Mesendoderm (in vitro differentiated cells): Measurements from ENCODE around the gene KMT2C.
"Not testable (repeated sequence)": the region's sequence is repeated elsewhere in the genome, so short reads cannot be mapped to it uniquely, and the experiment has no call there.

Experiments
- DNase-seq: peaks from one replicate; pipeline ENCODE4 v3.0.0; 2013
- H2AK5ac ChIP-seq: 2 replicates; pipeline ENCODE4 v1.6.1; 2013; ENCODE audit warnings: low read length, inconsistent platforms
- H2BK120ac ChIP-seq: 2 replicates; pipeline ENCODE4 v1.6.1; 2013; ENCODE audit warnings: low read depth, mild to moderate bottlenecking, low read length, moderate library complexity, mixed read lengths
- H2BK15ac ChIP-seq: replicated peaks from 2 replicates; pipeline ENCODE4 v1.6.1; 2013; ENCODE audit warnings: low read depth, mild to moderate bottlenecking, moderate library complexity
- H2BK5ac ChIP-seq: 2 replicates; pipeline ENCODE4 v1.6.1; 2013; ENCODE audit warnings: low read length, inconsistent platforms
- H3K18ac ChIP-seq: 2 replicates; pipeline ENCODE4 v1.6.1; 2013; ENCODE audit warnings: mild to moderate bottlenecking, low read length, mixed read lengths
- H3K23ac ChIP-seq: one replicate; pipeline ENCODE4 v1.6.1; 2013; ENCODE audit warnings: low read length
- H3K27ac ChIP-seq: 2 replicates; pipeline ENCODE4 v1.5.1; 2013; ENCODE audit warnings: low read depth, mild to moderate bottlenecking, inconsistent platforms, low read length, moderate library complexity
- H3K27me3 ChIP-seq: 2 replicates; pipeline ENCODE4 v1.6.1; 2013; ENCODE audit warnings: low read length, control low read depth, mild to moderate bottlenecking, inconsistent platforms; ENCODE audit not compliant: insufficient read depth, poor library complexity
- H3K36me3 ChIP-seq: 2 replicates; pipeline ENCODE4 v1.6.1; 2013; ENCODE audit warnings: low read length, inconsistent platforms; ENCODE audit not compliant: control insufficient read depth, insufficient read depth
- H3K4ac ChIP-seq: one replicate; pipeline ENCODE4 v1.6.1; 2013; ENCODE audit warnings: low read depth, mild to moderate bottlenecking, low read length, moderate library complexity
- H3K4me1 ChIP-seq: 2 replicates; pipeline ENCODE4 v1.6.1; 2013; ENCODE audit warnings: low read depth, low read length, inconsistent platforms; ENCODE audit not compliant: control insufficient read depth
- H3K4me2 ChIP-seq: 2 replicates; pipeline ENCODE4 v1.6.1; 2013; ENCODE audit warnings: low read length
- H3K4me3 ChIP-seq: 2 replicates; pipeline ENCODE4 v1.5.1; 2013; ENCODE audit warnings: mild to moderate bottlenecking, low read length
- H3K56ac ChIP-seq: one replicate; pipeline ENCODE4 v1.6.1; 2013; ENCODE audit warnings: low read length
- H3K79me1 ChIP-seq: 2 replicates; pipeline ENCODE4 v1.6.1; 2013; ENCODE audit warnings: low read length, inconsistent platforms
- H3K79me2 ChIP-seq: 2 replicates; pipeline ENCODE4 v1.6.1; 2013; ENCODE audit warnings: mild to moderate bottlenecking, low read length; ENCODE audit not compliant: control insufficient read depth, insufficient read depth
- H3K9ac ChIP-seq: 2 replicates; pipeline ENCODE4 v1.6.1; 2013; ENCODE audit warnings: low read length, inconsistent platforms
- H4K5ac ChIP-seq: one replicate; pipeline ENCODE4 v1.6.1; 2013; ENCODE audit warnings: low read length
- H4K8ac ChIP-seq: one replicate; pipeline ENCODE4 v1.6.1; 2013; ENCODE audit warnings: low read depth, mild to moderate bottlenecking, control low read depth, low read length, moderate library complexity
- WGBS: extraction: QIAGEN DNeasy Blood & Tissue Kit; methylation state at CpG from one replicate; pipeline ENCODE4 v1.1.7; 2013; ENCODE audit warnings: low lambda C conversion rate, missing lambda C conversion rate; ENCODE audit not compliant: insufficient coverage; ENCODE audit errors: extremely low coverage; 5-methylcytosine and 5-hydroxymethylcytosine counted together

The KMT2C gene

GRCh38 chr7:152264915-152265314 is 170.9 kb downstream of the KMT2C start:
- not testable (repeated sequence) for H4K8ac ChIP-seq, H3K79me2 ChIP-seq, H3K4me1 ChIP-seq, H3K4me3 ChIP-seq, H3K27ac ChIP-seq, H4K5ac ChIP-seq, H3K27me3 ChIP-seq, DNase-seq, H3K4ac ChIP-seq, H3K4me2 ChIP-seq, H2BK120ac ChIP-seq, H3K9ac ChIP-seq, H3K18ac ChIP-seq, H2BK15ac ChIP-seq, H3K36me3 ChIP-seq, H2AK5ac ChIP-seq, H3K79me1 ChIP-seq, H3K56ac ChIP-seq, H3K23ac ChIP-seq, H2BK5ac ChIP-seq
- no CpG with 5 or more reads among the region's 5 CpGs for WGBS

- H3K4me2 ChIP-seq, H3K79me1 ChIP-seq, H3K79me2 ChIP-seq, H3K23ac ChIP-seq, H3K36me3 ChIP-seq, H3K4me3 ChIP-seq, H2BK120ac ChIP-seq, H3K4ac ChIP-seq, H4K8ac ChIP-seq, H2AK5ac ChIP-seq, H2BK15ac ChIP-seq, H3K27me3 ChIP-seq, H3K18ac ChIP-seq, H3K27ac ChIP-seq, H3K4me1 ChIP-seq, H2BK5ac ChIP-seq, H3K9ac ChIP-seq, H4K5ac ChIP-seq, H3K56ac ChIP-seq, DNase-seq: not testable (repeated sequence)
- no CpG with 5 or more reads among the region's 8 CpGs for WGBS
Measured at GRCh38 chr7:152262146-152262545, 173.7 kb downstream of the KMT2C start.

- not testable (repeated sequence) for H3K23ac ChIP-seq, H3K4me2 ChIP-seq, H3K27me3 ChIP-seq, H4K8ac ChIP-seq, H3K4me1 ChIP-seq, H3K18ac ChIP-seq, H3K27ac ChIP-seq, H3K4me3 ChIP-seq, H4K5ac ChIP-seq, H2BK120ac ChIP-seq, DNase-seq, H2BK15ac ChIP-seq, H3K36me3 ChIP-seq, H3K9ac ChIP-seq, H3K79me2 ChIP-seq, H3K4ac ChIP-seq, H3K79me1 ChIP-seq, H2AK5ac ChIP-seq, H3K56ac ChIP-seq, H2BK5ac ChIP-seq
Measured at GRCh38 chr7:152259645-152260044, 176.2 kb downstream of the KMT2C start.

GRCh38 chr7:152247851-152248250 is 188.0 kb downstream of the KMT2C start:
- H3K18ac ChIP-seq, H3K56ac ChIP-seq, H4K5ac ChIP-seq, H3K9ac ChIP-seq, H3K4me1 ChIP-seq, H3K27ac ChIP-seq, H3K27me3 ChIP-seq, H2BK15ac ChIP-seq, H2BK5ac ChIP-seq, H3K23ac ChIP-seq, H3K4me3 ChIP-seq, H4K8ac ChIP-seq, H3K4ac ChIP-seq, DNase-seq, H3K79me1 ChIP-seq, H3K4me2 ChIP-seq, H3K36me3 ChIP-seq, H2AK5ac ChIP-seq, H2BK120ac ChIP-seq, H3K79me2 ChIP-seq: not testable (repeated sequence)
- no CpG with 5 or more reads among the region's 2 CpGs for WGBS

GRCh38 chr7:152245417-152245816 is 190.4 kb downstream of the KMT2C start:
- H2BK120ac ChIP-seq, H3K9ac ChIP-seq: not testable (repeated sequence)
- no CpG with 5 or more reads among the region's 2 CpGs for WGBS

GRCh38 chr7:152243464-152243863 is 192.3 kb downstream of the KMT2C start:
- H3K27me3 ChIP-seq, H2BK5ac ChIP-seq, H3K79me2 ChIP-seq, H2BK120ac ChIP-seq, H3K27ac ChIP-seq, H3K9ac ChIP-seq, H3K23ac ChIP-seq, H4K5ac ChIP-seq, H3K36me3 ChIP-seq, H3K79me1 ChIP-seq, H3K4me2 ChIP-seq, DNase-seq, H3K4me3 ChIP-seq, H3K4me1 ChIP-seq, H3K4ac ChIP-seq, H3K56ac ChIP-seq, H3K18ac ChIP-seq, H4K8ac ChIP-seq, H2AK5ac ChIP-seq, H2BK15ac ChIP-seq: not testable (repeated sequence)
- WGBS: no CpG with 5 or more reads among the region's 11 CpGs

More at GRCh38 chr7:152245417-152245816, 190.4 kb downstream of the KMT2C start:
- H3K18ac ChIP-seq, H3K36me3 ChIP-seq, H2BK15ac ChIP-seq, H3K27me3 ChIP-seq, H4K5ac ChIP-seq, H2AK5ac ChIP-seq, H3K79me1 ChIP-seq, H3K56ac ChIP-seq, H3K79me2 ChIP-seq, H4K8ac ChIP-seq, H2BK5ac ChIP-seq, DNase-seq, H3K23ac ChIP-seq, H3K4ac ChIP-seq, H3K27ac ChIP-seq, H3K4me3 ChIP-seq, H3K4me2 ChIP-seq, H3K4me1 ChIP-seq: not testable (repeated sequence)
